HepG2 (cell line): ENCODE measurements around the gene CORO1C. TPM values are rescaled to one million over a fixed set of nuclear protein-coding genes. Genes with fewer than 3 reads are reported as not detected.
A peak's percentile ranks its signal among the peaks of the same experiment; 100 is the strongest.

Experiments
- ATF7 ChIP-seq, 2 experiments: fragments of 450-650 bp in 1 of 2; sonication (generic) in 1 of 2; formaldehyde crosslinking in 1 of 2; IDR thresholded peaks; 2 replicates each; pipeline versions ENCODE4 v1.4.0 to v1.6.1; 2016 to 2020; ENCODE audit warnings: antibody characterized with exemption in 1 of 2, mild to moderate bottlenecking in 1 of 2, missing genetic modification reagents in 1 of 2
- CREB1 ChIP-seq, 2 experiments: fragments of 450-650 bp in 1 of 2; IDR thresholded peaks; 2 replicates each; pipeline ENCODE4 v1.6.1; 2016 to 2017; ENCODE audit warnings: control low read depth in 1 of 2, mild to moderate bottlenecking in 1 of 2, missing compliant biosample characterization in 1 of 2, missing genetic modification characterization in 1 of 2
- CTCF ChIP-seq: sonication (generic); formaldehyde crosslinking; IDR thresholded peaks from 2 replicates; pipeline ENCODE4 v1.5.0; 2020; ENCODE audit warnings: mild to moderate bottlenecking, missing genetic modification reagents, moderate library complexity
- DPF2 ChIP-seq: sonication (generic); formaldehyde crosslinking; IDR thresholded peaks from 2 replicates; pipeline ENCODE4 v1.4.0; 2020; ENCODE audit warnings: mild to moderate bottlenecking, low read depth, missing genetic modification reagents, borderline replicate concordance
- ESRRA ChIP-seq: sonication (generic); formaldehyde crosslinking; IDR thresholded peaks from 2 replicates; pipeline ENCODE4 v1.5.1; 2020; ENCODE audit warnings: mild to moderate bottlenecking, low read depth, missing genetic modification reagents
- ETV6 ChIP-seq: sonication (generic); formaldehyde crosslinking; conservative IDR thresholded peaks from 2 replicates; pipeline ENCODE4 v1.4.0; 2020; ENCODE audit warnings: missing genetic modification reagents
- HNF4A ChIP-seq: sonication (generic); formaldehyde crosslinking; IDR thresholded peaks from 2 replicates; pipeline ENCODE4 v1.4.0; 2020; ENCODE audit warnings: missing genetic modification reagents
- JUN ChIP-seq: sonication (generic); formaldehyde crosslinking; IDR thresholded peaks from 2 replicates; pipeline ENCODE4 v1.4.0; 2020; ENCODE audit warnings: mild to moderate bottlenecking, missing genetic modification reagents
- PAXIP1 ChIP-seq: sonication (generic); formaldehyde crosslinking; conservative IDR thresholded peaks from 2 replicates; pipeline ENCODE4 v1.4.0; 2020; ENCODE audit warnings: mild to moderate bottlenecking, missing genetic modification reagents, moderate library complexity
- POLR2AphosphoS2 ChIP-seq: IDR thresholded peaks from 2 replicates; pipeline ENCODE4 v1.6.1; 2011; ENCODE audit warnings: low read depth, low read length, improper control_type of control experiment
- SMC3 ChIP-seq: IDR thresholded peaks from 2 replicates; pipeline ENCODE4 v1.6.1; 2011; ENCODE audit warnings: low read length, improper control_type of control experiment
- ZFX ChIP-seq: sonication (generic); formaldehyde crosslinking; IDR thresholded peaks from 2 replicates; pipeline ENCODE4 v1.4.0; 2020; ENCODE audit warnings: mild to moderate bottlenecking, low read depth, missing genetic modification reagents, moderate library complexity
- ZNF768 ChIP-seq: sonication (generic); formaldehyde crosslinking; IDR thresholded peaks from 2 replicates; pipeline ENCODE4 v1.4.0; 2020; ENCODE audit warnings: missing genetic modification reagents
- polyA plus RNA-seq, 8 experiments: library from polyadenylated mRNA; depleted of rRNA in 3 of 8; stranded (reverse) in 7 of 8; unstranded in 1 of 8; fragments of >200 nt; fragmentation: Illumina TruSeq in 4 of 8; extraction: Trizol in 4 of 8; gene quantifications; 2 replicates each; pipeline versions ENCODE4 v1.2.1 to v1.2.3, GENCODE V29; 2011 to 2016; ENCODE audit warnings: low read depth in 4 of 8, missing spikeins in 1 of 8, mixed read lengths in 1 of 8; ENCODE audit not compliant: insufficient read depth in 1 of 8
- total RNA-seq, 5 experiments: library from RNA; depleted of rRNA; stranded (reverse); fragments of >200 nt; fragmentation: Illumina TruSeq; extraction: Trizol; gene quantifications; 2 replicates each; pipeline ENCODE4 v1.2.3, GENCODE V29; 2016; ENCODE audit warnings: low read depth in 1 of 5
- TF ChIP-seq, protein P1 (sequence below): IDR thresholded peaks from 2 replicates; pipeline ENCODE4 v1.4.0; 2020; ENCODE audit warnings: mild to moderate bottlenecking, missing genetic modification reagents
- TF ChIP-seq, protein P2 (sequence below): sonication (generic); formaldehyde crosslinking; IDR thresholded peaks from 2 replicates; pipeline ENCODE4 v1.4.0; 2020; ENCODE audit warnings: missing genetic modification reagents

The CORO1C gene
- total and polyA plus RNA-seq, 2 of the 13 experiments (the other 11 are each of a cell fraction or from before 2014, with no cell fraction given): 73.7 to 131 TPM

DNA sequence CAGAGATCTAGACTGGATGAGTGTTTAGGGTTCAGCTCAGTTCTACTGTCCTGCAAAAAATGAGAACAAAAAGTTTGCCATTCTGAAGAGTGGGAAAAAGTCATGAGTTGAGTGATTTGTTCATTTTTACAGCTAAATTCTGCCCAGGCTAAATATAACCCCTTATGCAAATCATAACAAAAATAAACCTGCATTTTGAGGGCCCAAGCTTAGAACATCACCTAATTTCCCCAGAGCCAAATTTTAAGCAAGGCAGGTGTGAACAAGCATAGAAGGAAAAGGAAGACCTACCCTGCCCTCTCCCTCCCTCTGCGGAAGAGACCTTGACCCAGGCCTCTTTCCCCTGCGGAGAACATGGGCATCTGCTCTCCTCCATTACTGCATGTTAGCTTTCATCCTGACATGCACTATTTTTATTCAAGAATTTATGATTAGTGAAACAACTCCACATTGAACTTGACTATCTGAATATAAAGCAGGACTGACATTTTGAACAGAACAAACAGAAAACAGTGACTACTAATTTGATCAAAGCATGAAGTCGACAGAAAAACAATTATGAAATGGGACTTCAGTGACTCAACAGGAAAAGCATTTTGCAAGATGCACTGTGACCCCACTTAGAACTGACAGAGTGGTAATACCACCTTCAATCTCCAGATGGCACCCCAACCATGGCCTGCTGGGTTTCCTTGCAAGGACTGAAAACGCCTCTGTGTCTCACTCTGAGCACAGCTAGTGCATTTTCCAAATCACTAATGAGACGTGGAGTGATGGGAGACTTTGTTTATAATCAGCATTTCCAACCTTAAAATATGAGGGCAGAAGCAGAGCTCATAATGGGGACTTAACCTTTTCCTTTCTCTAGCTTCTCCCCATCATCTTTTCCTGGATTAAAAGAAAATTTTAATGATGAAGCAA lies 66.7 kb downstream of the CORO1C start (continued):
- TF ChIP-seq, protein P1, sequence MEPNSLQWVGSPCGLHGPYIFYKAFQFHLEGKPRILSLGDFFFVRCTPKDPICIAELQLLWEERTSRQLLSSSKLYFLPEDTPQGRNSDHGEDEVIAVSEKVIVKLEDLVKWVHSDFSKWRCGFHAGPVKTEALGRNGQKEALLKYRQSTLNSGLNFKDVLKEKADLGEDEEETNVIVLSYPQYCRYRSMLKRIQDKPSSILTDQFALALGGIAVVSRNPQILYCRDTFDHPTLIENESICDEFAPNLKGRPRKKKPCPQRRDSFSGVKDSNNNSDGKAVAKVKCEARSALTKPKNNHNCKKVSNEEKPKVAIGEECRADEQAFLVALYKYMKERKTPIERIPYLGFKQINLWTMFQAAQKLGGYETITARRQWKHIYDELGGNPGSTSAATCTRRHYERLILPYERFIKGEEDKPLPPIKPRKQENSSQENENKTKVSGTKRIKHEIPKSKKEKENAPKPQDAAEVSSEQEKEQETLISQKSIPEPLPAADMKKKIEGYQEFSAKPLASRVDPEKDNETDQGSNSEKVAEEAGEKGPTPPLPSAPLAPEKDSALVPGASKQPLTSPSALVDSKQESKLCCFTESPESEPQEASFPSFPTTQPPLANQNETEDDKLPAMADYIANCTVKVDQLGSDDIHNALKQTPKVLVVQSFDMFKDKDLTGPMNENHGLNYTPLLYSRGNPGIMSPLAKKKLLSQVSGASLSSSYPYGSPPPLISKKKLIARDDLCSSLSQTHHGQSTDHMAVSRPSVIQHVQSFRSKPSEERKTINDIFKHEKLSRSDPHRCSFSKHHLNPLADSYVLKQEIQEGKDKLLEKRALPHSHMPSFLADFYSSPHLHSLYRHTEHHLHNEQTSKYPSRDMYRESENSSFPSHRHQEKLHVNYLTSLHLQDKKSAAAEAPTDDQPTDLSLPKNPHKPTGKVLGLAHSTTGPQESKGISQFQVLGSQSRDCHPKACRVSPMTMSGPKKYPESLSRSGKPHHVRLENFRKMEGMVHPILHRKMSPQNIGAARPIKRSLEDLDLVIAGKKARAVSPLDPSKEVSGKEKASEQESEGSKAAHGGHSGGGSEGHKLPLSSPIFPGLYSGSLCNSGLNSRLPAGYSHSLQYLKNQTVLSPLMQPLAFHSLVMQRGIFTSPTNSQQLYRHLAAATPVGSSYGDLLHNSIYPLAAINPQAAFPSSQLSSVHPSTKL (CRISPR knock-in tag): peak; percentile 81
- TF ChIP-seq, protein P2, sequence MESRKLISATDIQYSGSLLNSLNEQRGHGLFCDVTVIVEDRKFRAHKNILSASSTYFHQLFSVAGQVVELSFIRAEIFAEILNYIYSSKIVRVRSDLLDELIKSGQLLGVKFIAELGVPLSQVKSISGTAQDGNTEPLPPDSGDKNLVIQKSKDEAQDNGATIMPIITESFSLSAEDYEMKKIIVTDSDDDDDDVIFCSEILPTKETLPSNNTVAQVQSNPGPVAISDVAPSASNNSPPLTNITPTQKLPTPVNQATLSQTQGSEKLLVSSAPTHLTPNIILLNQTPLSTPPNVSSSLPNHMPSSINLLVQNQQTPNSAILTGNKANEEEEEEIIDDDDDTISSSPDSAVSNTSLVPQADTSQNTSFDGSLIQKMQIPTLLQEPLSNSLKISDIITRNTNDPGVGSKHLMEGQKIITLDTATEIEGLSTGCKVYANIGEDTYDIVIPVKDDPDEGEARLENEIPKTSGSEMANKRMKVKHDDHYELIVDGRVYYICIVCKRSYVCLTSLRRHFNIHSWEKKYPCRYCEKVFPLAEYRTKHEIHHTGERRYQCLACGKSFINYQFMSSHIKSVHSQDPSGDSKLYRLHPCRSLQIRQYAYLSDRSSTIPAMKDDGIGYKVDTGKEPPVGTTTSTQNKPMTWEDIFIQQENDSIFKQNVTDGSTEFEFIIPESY (CRISPR knock-in tag): peak; percentile 61
- 0 out of 2 replicates have a peak, but pooled peaks have one; percentile 42 for TF ChIP-seq ETV6 (CRISPR knock-in tag)
- TF ChIP-seq CREB1 (IDR thresholded peaks at IDR 0.05): no peak
- TF ChIP-seq CREB1 (CRISPR knock-in tag; IDR thresholded peaks at IDR 0.05): peak; percentile 29; the same call in 1 of the 2 replicates
- TF ChIP-seq POLR2AphosphoS2: no peak
- TF ChIP-seq ZFX: peak; percentile 53
- peak; percentile 95 for TF ChIP-seq CTCF
- TF ChIP-seq JUN (CRISPR knock-in tag): peak; percentile 81
- TF ChIP-seq ZNF768 (CRISPR knock-in tag): no peak
- 0 out of 2 replicates have a peak, but pooled peaks have one; percentile 65 for TF ChIP-seq ESRRA
- peak; percentile 79 for TF ChIP-seq PAXIP1
- peak; percentile 25; the same call in 1 of the 2 replicates for TF ChIP-seq ATF7 (IDR thresholded peaks at IDR 0.05)
- TF ChIP-seq ATF7 (CRISPR knock-in tag; IDR thresholded peaks at IDR 0.05): peak; percentile 49; the same call in 1 of the 2 replicates
- peak; percentile 65; the same call in 1 of the 2 replicates for TF ChIP-seq DPF2 (CRISPR knock-in tag)
- peak; percentile 99 for TF ChIP-seq SMC3
- TF ChIP-seq HNF4A (CRISPR knock-in tag): peak; percentile 90
